CD4-positive, alpha-beta T cell treated with Interleukin-1 beta for 1 hour (primary cell): ENCODE measurements around the gene TSHR.
"Not testable (repeated sequence)": the region's sequence is repeated elsewhere in the genome, so short reads cannot be mapped to it uniquely, and the experiment has no call there.

Source experiments
- DNase-seq, 2 donors: peaks; one replicate each; pipeline ENCODE4 v3.0.0-alpha.2; 2020 to 2022

Gene TSHR

GRCh38 chr14:81091139-81091538, 135.7 kb downstream of the TSHR start:
- DNase-seq, result no peak

GRCh38 chr14:81091660-81092059, 136.2 kb downstream of the TSHR start:
- DNase-seq, result no peak

GRCh38 chr14:81093651-81094050, 138.2 kb downstream of the TSHR start:
- no peak for DNase-seq

- no peak for DNase-seq
Measured at GRCh38 chr14:81095539-81095938, 140.1 kb downstream of the TSHR start.

- DNase-seq, result no peak
Measured at GRCh38 chr14:81096656-81097055, 141.2 kb downstream of the TSHR start.

GRCh38 chr14:81102217-81102616, 146.8 kb downstream of the TSHR start:
- no peak for DNase-seq

GRCh38 chr14:81103443-81103842, 148.0 kb downstream of the TSHR start:
- DNase-seq, result no peak

GRCh38 chr14:81105378-81105777, 150.0 kb downstream of the TSHR start:
- no peak for DNase-seq

GRCh38 chr14:81105961-81106360, 150.5 kb downstream of the TSHR start:
- DNase-seq, result no peak

- DNase-seq, result no peak
Measured at GRCh38 chr14:81110186-81110585, 154.8 kb downstream of the TSHR start.

GRCh38 chr14:81113176-81113575, 157.8 kb downstream of the TSHR start:
- no peak for DNase-seq

- not testable (repeated sequence) for DNase-seq
Measured at GRCh38 chr14:81113945-81114820, 158.8 kb downstream of the TSHR start.

GRCh38 chr14:81120501-81120900, 165.1 kb downstream of the TSHR start:
- DNase-seq, result no peak

- DNase-seq, result no peak
Measured at GRCh38 chr14:81122326-81122725, 166.9 kb downstream of the TSHR start.

- no peak for DNase-seq
Measured at GRCh38 chr14:81123811-81124210, 168.4 kb downstream of the TSHR start.

GRCh38 chr14:81125536-81125935, 170.1 kb downstream of the TSHR start:
- DNase-seq, result no peak

- no peak for DNase-seq
Measured at GRCh38 chr14:81127785-81128184, 172.4 kb downstream of the TSHR start.

- DNase-seq, result no peak
Measured at GRCh38 chr14:81129242-81129641, 173.8 kb downstream of the TSHR start.

GRCh38 chr14:81132468-81132867, 177.0 kb downstream of the TSHR start:
- DNase-seq, result no peak

GRCh38 chr14:81133400-81133799, 178.0 kb downstream of the TSHR start:
- DNase-seq, result no peak

- no peak for DNase-seq
Measured at GRCh38 chr14:81137316-81137715, 181.9 kb downstream of the TSHR start.

GRCh38 chr14:81138429-81138828, 183.0 kb downstream of the TSHR start:
- DNase-seq, result no peak

- no peak for DNase-seq
Measured at GRCh38 chr14:81141426-81141825, 186.0 kb downstream of the TSHR start.

GRCh38 chr14:81143793-81144192, 188.4 kb downstream of the TSHR start:
- DNase-seq, result no peak
